ENCODE data around the gene AGTPBP1.
"Not testable (repeated sequence)": the region's sequence is repeated elsewhere in the genome, so short reads cannot be mapped to it uniquely, and the experiment has no call there.

AGTPBP1 gene

GRCh38 chr9:85639675-85640186 is 102.0 kb downstream of the AGTPBP1 start:
- DNase-seq (ENCODE audit: low read depth, low spot score) = no peak

DNA sequence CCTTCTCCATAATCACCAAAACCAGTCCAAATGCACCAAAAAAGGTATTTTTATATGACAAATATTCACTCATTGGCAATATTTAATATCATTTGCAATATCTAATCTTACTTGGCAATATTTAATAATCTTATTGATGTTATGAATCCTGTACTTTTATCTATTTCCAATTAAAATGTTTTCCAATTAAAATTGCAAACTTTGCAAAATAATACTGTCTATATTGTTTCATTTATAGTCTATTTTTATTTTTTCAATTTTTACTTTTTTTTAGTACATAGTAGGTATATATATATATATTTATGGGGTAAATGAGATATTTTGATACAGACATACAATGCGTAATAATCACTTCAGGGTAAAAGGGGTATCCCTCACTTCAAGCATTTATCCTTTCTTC is 109.9 kb downstream of the AGTPBP1 start:
- DNase-seq (ENCODE audit: low read depth, low spot score) = no peak

DNA sequence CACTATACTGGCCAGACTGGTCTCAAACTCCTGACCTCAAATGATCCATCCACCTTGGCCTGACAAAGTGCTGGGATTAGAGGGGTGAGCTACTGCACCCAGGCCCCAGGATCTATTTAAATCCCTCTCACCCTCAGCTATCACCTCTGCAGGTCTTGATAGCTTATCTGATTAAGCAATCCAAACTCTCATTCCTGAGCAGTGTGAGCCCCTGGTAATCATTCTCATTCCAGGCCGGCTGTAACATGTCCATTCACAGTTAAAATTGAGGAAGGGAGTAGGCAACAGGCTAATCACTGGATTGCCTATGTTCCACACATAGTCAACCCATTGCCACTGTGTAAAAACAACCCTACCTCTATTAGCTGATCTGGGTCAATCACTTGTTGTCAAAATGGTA is 111.1 kb downstream of the AGTPBP1 start:
- no peak for DNase-seq (ENCODE audit: low read depth, low spot score)

DNA sequence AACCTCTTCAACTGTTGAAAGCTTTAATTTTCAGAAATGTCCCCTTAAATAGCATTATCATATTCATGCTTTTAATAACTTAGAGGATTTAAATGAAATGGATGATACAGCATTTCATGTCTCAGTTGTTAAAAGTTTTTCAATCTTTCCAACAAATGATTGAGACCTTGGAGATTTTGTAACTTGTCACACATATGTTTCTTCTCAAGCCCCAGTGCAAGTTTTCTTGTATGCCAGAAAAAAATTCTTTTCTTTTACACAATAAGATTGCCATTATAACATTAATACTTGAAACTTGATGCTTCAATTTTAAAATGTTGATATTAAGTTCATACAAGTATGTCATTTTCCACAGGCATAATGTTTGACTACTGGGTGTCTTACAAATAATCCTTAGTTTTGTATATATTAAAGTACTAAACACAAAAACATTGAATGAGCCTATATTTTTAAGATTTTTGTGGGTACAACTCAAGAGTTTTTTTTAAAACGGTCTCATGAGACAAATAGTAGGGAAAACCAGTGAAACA is 124.5 kb downstream of the AGTPBP1 start:
- DNase-seq (ENCODE audit: low read depth, low spot score) = no peak

- DNase-seq (ENCODE audit: low read depth, low spot score) = no peak
These were observed 126.0 kb downstream of the AGTPBP1 start for GRCh38 chr9:85615792-85616191.

- DNase-seq (ENCODE audit: low read depth, low spot score) = peak; percentile 46
These were observed 131.5 kb downstream of the AGTPBP1 start for GRCh38 chr9:85610074-85610860.

DNA sequence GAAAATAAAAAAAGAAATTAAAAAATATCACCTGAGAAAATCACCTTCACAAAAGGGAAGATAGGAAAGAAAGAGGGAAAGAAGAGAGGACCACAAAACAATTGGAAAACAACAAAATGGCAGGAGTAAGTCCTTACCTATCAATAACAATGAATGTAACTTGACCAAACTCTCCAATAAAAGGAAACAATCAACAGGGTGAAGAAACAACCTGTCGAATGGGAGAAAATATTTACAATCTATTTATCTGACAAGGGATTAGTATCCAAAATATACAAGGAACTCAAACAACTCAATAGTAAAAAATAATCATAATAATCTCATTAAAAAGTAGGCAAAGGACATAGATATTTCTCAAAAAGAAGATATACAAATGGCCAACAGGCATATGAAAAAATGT is 135.8 kb downstream of the AGTPBP1 start:
- no peak for DNase-seq (ENCODE audit: low read depth, low spot score)

DNA sequence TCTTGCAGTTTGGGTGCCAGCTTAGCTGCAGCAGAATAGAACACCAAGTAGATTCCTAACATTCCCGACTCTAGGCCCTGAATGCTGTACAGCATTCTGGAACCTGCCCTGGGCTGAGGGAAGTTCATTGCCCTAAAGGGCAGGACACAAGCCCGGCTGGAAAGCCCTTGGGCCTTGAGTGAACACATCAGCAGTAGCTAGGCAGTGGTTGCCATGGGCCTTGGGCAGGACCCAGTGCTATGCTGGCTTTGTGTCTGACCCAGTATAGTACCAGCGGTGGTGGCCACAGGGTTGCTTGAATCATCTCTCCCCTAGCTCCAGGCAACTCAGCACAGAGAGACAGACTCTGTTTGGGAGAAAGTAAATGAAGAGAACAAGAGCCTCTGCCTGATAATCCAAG is 137.8 kb downstream of the AGTPBP1 start:
- peak; percentile 50 for DNase-seq (ENCODE audit: low read depth, low spot score)

- no peak for DNase-seq (ENCODE audit: low read depth, low spot score)
These were observed 139.0 kb downstream of the AGTPBP1 start for GRCh38 chr9:85602742-85603141.

- DNase-seq (ENCODE audit: low read depth, low spot score) = peak; percentile 97
These were observed 141.0 kb downstream of the AGTPBP1 start for GRCh38 chr9:85600675-85601263.

DNA sequence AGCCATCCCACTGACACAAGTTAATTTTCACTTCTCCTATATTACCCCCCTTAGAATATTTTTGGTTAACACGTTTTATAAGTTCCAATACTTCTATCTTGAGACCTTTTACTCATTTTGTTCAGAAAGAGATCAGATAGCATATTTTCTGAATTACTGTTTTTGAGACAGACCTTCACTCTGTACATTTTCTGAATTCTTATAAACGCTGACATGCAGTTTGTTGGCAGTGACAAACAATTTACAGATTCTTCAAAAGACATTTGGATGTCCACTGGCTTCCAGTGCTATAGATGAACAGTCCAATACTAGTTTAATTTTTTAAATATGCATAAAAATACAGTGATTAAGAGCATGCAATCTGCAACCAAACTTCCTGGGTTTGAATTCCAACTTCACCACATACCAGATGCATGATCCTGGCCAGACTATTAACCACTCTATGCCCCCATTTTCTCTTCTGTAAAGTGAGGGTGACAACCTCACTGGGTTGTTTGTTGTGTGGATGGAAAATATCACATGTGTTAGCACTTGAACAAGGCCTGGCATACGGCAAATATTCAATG is 142.1 kb downstream of the AGTPBP1 start:
- no peak for DNase-seq (ENCODE audit: low read depth, low spot score)

- DNase-seq (ENCODE audit: low read depth, low spot score) = no peak
These were observed 147.4 kb downstream of the AGTPBP1 start for GRCh38 chr9:85594316-85594715.

DNA sequence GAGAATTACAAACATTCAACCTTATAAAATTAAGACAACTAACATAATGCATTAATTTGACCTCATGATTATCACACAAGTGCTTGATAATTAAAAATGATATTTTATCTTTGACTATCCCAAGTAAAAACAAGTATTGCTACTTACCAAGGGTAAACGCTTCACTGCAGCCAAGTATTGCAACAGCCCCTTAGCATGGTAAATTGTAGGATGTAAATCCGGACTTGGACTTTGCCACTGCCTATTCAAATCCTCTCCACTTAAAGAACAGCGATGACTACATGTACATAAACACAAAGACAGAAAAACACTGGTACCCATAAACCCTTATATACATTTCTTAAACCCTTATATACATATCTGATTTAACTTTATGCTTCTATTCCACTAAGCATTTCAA is 155.1 kb downstream of the AGTPBP1 start:
- no peak for DNase-seq (ENCODE audit: low read depth, low spot score)

GRCh38 chr9:85577353-85577952 is 164.3 kb downstream of the AGTPBP1 start:
- DNase-seq (ENCODE audit: low read depth, low spot score) = no peak

DNA sequence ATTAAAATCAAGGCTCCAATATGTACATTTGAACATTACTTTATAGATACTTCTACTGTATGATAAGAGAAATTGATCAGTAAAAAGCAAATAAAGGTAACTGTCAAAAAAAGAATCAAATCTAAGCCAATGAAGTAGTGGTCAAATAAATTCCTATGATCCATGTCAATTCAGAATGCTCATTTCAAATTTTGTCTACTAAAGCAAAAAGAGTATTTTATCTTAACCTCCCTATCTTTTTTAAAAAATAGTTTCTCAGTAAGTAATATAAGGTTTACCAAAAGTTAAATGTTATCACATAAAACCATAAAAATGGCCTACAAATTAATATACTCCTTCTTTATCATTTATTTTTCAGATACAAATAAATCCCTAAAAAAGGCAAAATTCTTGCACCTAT is 165.9 kb downstream of the AGTPBP1 start:
- DNase-seq (ENCODE audit: low read depth, low spot score) = no peak

- not testable (repeated sequence) for DNase-seq (ENCODE audit: low read depth, low spot score)
These were observed 168.2 kb downstream of the AGTPBP1 start for GRCh38 chr9:85573546-85573945.

DNA sequence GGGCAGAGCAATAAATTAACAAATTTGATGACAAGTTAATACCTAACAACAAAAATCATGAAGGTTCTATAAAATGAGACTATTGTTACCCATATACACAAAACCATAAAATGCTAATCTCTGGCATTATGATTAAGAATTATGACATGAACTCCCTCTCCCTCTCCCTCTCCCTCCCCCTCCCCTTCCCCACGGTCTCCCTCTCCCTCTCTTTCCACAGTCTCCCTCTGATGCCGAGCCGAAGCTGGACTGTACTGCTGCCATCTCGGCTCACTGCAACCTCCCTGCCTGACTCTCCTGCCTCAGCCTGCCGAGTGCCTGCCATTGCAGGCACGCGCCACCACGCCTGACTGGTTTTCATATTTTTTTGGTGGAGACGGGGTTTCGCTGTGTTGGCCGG is 168.8 kb downstream of the AGTPBP1 start:
- DNase-seq (ENCODE audit: low read depth, low spot score) = not testable (repeated sequence)

GRCh38 chr9:85569988-85570387 is 171.8 kb downstream of the AGTPBP1 start:
- DNase-seq (ENCODE audit: low read depth, low spot score) = no peak

- DNase-seq (ENCODE audit: low read depth, low spot score) = no peak
These were observed 182.2 kb downstream of the AGTPBP1 start for GRCh38 chr9:85559526-85559925.

DNA sequence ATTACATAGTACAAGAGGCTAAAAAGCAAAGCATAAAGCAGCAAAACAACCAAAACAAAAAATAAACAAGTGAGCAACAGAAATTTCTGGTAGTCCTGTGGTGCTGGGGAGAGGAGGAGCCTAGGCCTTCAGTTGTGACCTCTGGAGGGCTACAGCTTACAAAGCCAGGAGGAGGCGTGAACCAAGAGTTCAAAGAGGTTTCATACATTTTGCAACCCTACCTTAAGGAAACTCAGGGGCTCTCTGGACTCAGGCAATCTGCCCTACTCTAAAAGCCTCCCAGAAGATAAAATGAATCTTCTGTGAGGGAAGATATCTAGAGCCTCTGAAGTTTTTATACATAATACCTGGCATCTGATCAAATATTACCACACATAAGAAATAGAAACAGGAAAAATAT is 187.4 kb downstream of the AGTPBP1 start:
- DNase-seq (ENCODE audit: low read depth, low spot score) = no peak

- no peak for DNase-seq (ENCODE audit: low read depth, low spot score)
These were observed 188.3 kb downstream of the AGTPBP1 start for GRCh38 chr9:85553475-85553874.

GRCh38 chr9:85547599-85547998 is 194.2 kb downstream of the AGTPBP1 start:
- no peak for DNase-seq (ENCODE audit: low read depth, low spot score)
